Measurements from ENCODE around the gene GSN.

The GSN gene

DNA sequence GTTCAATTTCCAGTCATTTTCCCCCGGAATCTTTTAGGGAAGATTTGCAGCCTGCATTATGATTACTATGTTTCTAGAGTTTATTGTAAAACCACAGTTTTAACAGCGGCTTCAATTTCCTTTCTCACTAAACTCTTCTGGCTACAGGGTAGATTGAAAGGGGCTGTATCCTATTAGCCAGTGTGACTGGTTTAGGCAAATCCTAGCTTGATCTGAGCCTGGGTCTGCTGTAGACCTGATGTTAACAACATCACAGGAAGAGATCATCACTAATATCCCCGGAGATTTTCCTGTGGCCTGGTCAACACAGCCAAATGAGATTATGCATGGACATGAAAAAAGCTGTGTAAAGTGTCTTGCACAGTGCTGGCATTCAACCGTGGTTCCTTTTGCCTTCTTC, 68.7 kb downstream of the GSN start:
- H4K20me1 ChIP-seq (ENCODE audit: control insufficient read depth, insufficient read depth, low read depth, low read length) = no peaks in the 10 kb centered on the region
- H3K9me2 ChIP-seq (replicated peaks; ENCODE audit: control insufficient read depth, low read length) = no peaks in the 10 kb centered on the region
- H3K4me2 ChIP-seq (ENCODE audit: low read length) = no peak overlapping the region
- H3K79me2 ChIP-seq (ENCODE audit: control insufficient read depth, low read length) = no peaks in the 10 kb centered on the region
- H3K4me1 ChIP-seq (ENCODE audit: control insufficient read depth, low read length) = peaks cover 3% of the 10 kb centered on the region; the same call in 1 of the 2 replicates
- H3F3A ChIP-seq (ENCODE audit: control insufficient read depth, insufficient read depth) = no peaks in the 10 kb centered on the region
- H3K9me3 ChIP-seq (ENCODE audit: control insufficient read depth, insufficient read depth, low read length) = no peaks in the 10 kb centered on the region
- no peak overlapping the region for H3K27ac ChIP-seq (ENCODE audit: low read depth, low read length)
- no peaks in the 10 kb centered on the region for H3K27me3 ChIP-seq (ENCODE audit: control insufficient read depth, low read length)
- TF ChIP-seq EZH2phosphoT487 (IDR thresholded peaks at IDR 0.05; ENCODE audit: borderline replicate concordance, low read length) = no peak
- TF ChIP-seq, protein P1, sequence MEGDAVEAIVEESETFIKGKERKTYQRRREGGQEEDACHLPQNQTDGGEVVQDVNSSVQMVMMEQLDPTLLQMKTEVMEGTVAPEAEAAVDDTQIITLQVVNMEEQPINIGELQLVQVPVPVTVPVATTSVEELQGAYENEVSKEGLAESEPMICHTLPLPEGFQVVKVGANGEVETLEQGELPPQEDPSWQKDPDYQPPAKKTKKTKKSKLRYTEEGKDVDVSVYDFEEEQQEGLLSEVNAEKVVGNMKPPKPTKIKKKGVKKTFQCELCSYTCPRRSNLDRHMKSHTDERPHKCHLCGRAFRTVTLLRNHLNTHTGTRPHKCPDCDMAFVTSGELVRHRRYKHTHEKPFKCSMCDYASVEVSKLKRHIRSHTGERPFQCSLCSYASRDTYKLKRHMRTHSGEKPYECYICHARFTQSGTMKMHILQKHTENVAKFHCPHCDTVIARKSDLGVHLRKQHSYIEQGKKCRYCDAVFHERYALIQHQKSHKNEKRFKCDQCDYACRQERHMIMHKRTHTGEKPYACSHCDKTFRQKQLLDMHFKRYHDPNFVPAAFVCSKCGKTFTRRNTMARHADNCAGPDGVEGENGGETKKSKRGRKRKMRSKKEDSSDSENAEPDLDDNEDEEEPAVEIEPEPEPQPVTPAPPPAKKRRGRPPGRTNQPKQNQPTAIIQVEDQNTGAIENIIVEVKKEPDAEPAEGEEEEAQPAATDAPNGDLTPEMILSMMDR (IDR thresholded peaks at IDR 0.05; ENCODE audit: low read depth, low read length, poor library complexity, severe bottlenecking) = no peak
- no peak overlapping the region for H3K4me3 ChIP-seq (ENCODE audit: low read length)
- no peaks in the 10 kb centered on the region for H3K36me3 ChIP-seq (ENCODE audit: control insufficient read depth, low read length)

DNA sequence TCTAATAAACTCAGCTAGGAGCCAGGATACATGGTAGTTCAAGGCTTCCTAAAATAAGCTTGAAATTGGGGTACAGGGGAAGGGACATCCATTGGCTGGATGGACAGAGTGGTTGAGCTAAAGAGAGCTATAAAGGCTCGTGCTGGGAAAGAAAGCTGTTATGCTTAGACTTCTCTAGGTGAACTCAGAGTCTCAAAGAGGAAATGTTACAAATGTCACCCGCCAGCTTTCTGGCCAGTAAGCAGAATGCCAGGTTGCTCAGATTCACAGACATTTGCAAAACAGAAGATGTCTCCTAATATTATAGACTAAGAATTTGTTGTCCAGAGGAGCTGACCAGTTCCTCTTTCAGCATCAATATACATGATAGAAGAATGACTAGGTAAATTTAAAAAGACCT, 71.5 kb downstream of the GSN start:
- Histone ChIP-seq H3K4me2 (ENCODE audit: low read length) (no peak overlapping the region), H3K4me1 (ENCODE audit: control insufficient read depth, low read length) (peaks cover 3% of the 10 kb centered on the region; the same call in 1 of the 2 replicates), H3K79me2 (ENCODE audit: control insufficient read depth, low read length) (no peaks in the 10 kb centered on the region), H3K27me3 (ENCODE audit: control insufficient read depth, low read length) (no peaks in the 10 kb centered on the region), H3K4me3 (ENCODE audit: low read length) (no peak overlapping the region), H3K36me3 (ENCODE audit: control insufficient read depth, low read length) (no peaks in the 10 kb centered on the region), H3K9me3 (ENCODE audit: control insufficient read depth, insufficient read depth, low read length) (no peaks in the 10 kb centered on the region), H3F3A (ENCODE audit: control insufficient read depth, insufficient read depth) (no peaks in the 10 kb centered on the region), H3K27ac (ENCODE audit: low read depth, low read length) (no peak overlapping the region), H4K20me1 (ENCODE audit: control insufficient read depth, insufficient read depth, low read depth, low read length) (no peaks in the 10 kb centered on the region), H3K9me2 (replicated peaks; ENCODE audit: control insufficient read depth, low read length) (no peaks in the 10 kb centered on the region)
- TF ChIP-seq, protein P1 (IDR thresholded peaks at IDR 0.05; ENCODE audit: low read depth, low read length, poor library complexity, severe bottlenecking) = no peak
- no peak for TF ChIP-seq EZH2phosphoT487 (IDR thresholded peaks at IDR 0.05; ENCODE audit: borderline replicate concordance, low read length)

DNA sequence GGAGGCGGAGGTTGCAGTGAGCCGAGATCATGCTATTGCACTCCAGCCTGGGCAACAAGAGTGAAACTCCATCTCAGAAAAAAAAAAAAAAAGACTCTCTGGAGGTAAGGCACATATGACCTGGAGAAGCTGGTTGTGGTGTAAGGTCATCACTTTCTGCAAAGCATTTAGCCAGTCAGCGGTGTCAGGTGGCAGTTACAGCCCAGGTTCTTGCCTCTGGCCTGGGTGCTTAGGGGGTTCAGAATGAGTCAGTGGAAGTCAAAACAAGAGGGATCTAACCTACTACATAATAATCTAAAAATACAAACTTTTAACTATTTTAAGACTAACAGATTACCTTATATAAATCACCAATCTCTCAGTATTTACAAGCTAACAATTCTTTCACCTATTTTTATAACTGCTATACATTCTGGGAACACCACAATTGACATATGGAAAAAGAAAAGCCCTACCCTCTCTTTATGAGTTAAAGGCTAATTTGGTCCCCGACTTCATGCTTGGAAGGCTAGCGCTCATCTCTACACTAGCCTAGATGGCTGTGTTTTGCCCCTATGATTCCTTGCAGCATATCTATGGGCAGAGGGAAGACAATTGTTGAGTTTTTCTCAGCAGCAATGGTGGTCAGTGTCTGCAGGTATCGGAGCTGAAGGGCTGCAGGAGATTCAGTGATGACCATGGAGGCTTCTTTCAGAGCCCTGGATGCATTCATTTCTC, 72.9 kb downstream of the GSN start:
- no peaks in the 10 kb centered on the region for H4K20me1 ChIP-seq (ENCODE audit: control insufficient read depth, insufficient read depth, low read depth, low read length)
- H3K27me3 ChIP-seq (ENCODE audit: control insufficient read depth, low read length) = no peaks in the 10 kb centered on the region
- H3K36me3 ChIP-seq (ENCODE audit: control insufficient read depth, low read length) = no peaks in the 10 kb centered on the region
- no peaks in the 10 kb centered on the region for H3F3A ChIP-seq (ENCODE audit: control insufficient read depth, insufficient read depth)
- no peak overlapping the region for H3K27ac ChIP-seq (ENCODE audit: low read depth, low read length)
- H3K79me2 ChIP-seq (ENCODE audit: control insufficient read depth, low read length) = no peaks in the 10 kb centered on the region
- TF ChIP-seq, protein P1 (IDR thresholded peaks at IDR 0.05; ENCODE audit: low read depth, low read length, poor library complexity, severe bottlenecking) = no peak
- TF ChIP-seq EZH2phosphoT487 (IDR thresholded peaks at IDR 0.05; ENCODE audit: borderline replicate concordance, low read length) = no peak
- H3K4me2 ChIP-seq (ENCODE audit: low read length) = no peak overlapping the region
- no peak overlapping the region for H3K4me3 ChIP-seq (ENCODE audit: low read length)
- H3K9me3 ChIP-seq (ENCODE audit: control insufficient read depth, insufficient read depth, low read length) = no peaks in the 10 kb centered on the region
- H3K9me2 ChIP-seq (replicated peaks; ENCODE audit: control insufficient read depth, low read length) = no peaks in the 10 kb centered on the region
- peaks cover 3% of the 10 kb centered on the region; the same call in 1 of the 2 replicates for H3K4me1 ChIP-seq (ENCODE audit: control insufficient read depth, low read length)
